NT2/D1 (cell line): ENCODE data around the gene LSP1.

Experiments
- SUZ12 ChIP-seq: IDR thresholded peaks from 2 replicates; pipeline ENCODE4 v1.6.1; 2011; ENCODE audit not compliant: insufficient read length, insufficient read depth; ENCODE audit errors: extremely low read depth
- YY1 ChIP-seq: IDR thresholded peaks from 2 replicates; pipeline ENCODE4 v1.6.1; 2011; ENCODE audit not compliant: insufficient read length, insufficient read depth
- ZNF274 ChIP-seq: IDR thresholded peaks from 2 replicates; pipeline ENCODE4 v1.6.1; 2011; ENCODE audit warnings: mild to moderate bottlenecking, low read depth, low read length

GRCh38 chr11:1824221-1825038 is 28.5 kb upstream of the LSP1 start:
- TF ChIP-seq ZNF274 = no peak
- TF ChIP-seq YY1 = no peak
- TF ChIP-seq SUZ12 = no peak
